Measurements from ENCODE around the gene KIR2DL1. TPM values are rescaled to one million over a fixed set of nuclear protein-coding genes. Genes with fewer than 3 reads are reported as not detected.

Gene KIR2DL1
- total and polyA plus RNA-seq, 9 of the 15 experiments (the other 6 are each of a cell fraction or from before 2014, with no cell fraction given), result not detected

DNA sequence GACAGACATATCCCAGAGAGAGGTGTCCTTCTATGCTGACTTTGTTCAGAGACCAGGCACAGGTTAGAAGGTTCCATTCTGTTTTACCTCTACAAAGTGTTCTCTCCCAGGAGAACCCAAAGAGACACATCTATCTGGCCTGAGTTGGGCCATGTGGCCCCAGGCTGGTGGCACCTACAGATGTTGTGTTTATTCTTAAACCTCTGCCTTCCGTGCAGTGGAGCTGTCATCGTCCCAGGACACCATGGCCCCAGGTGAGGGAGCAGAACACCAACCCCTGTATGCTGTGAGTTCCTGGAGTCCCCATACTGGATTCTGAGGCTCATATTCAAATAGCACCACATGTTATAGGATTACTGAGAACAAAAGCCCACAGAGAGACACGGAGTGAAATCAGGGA, 41.4 kb upstream of the KIR2DL1 start:
- Histone ChIP-seq H2AFZ (ENCODE audit: low read depth, low read length) (no peak overlapping the region), H3K4me2 (ENCODE audit: insufficient read depth, low read length) (no peak overlapping the region), H3K9me3 (replicated peaks; ENCODE audit: control insufficient read depth, insufficient read depth, low read depth, low read length) (no peaks in the 10 kb centered on the region), H3K4me3 (no peak overlapping the region), H3K27ac (ENCODE audit: extremely low read depth, low read depth, low read length) (no peak overlapping the region), H3K36me3 (ENCODE audit: control insufficient read depth, insufficient read depth, low read length) (no peaks in the 10 kb centered on the region), H4K20me1 (replicated peaks; ENCODE audit: control insufficient read depth, insufficient read depth, low read length) (no peaks in the 10 kb centered on the region), H3K4me1 (replicated peaks in 1 of 2; ENCODE audit: control insufficient read depth in 2 of 2, insufficient read depth in 2 of 2, low read length in 2 of 2) (no peaks in the 10 kb centered on the region; a peak in 2 of 5 replicates), H3K79me2 (ENCODE audit: control insufficient read depth, insufficient read depth, low read length) (no peaks in the 10 kb centered on the region), H3K9me1 (ENCODE audit: control insufficient read depth, insufficient read depth, low read length) (no peaks in the 10 kb centered on the region), H3K27me3 (ENCODE audit: control insufficient read depth in 2 of 2, insufficient read depth in 2 of 2, low read length in 2 of 2) (peaks cover 0 to 13% of the 10 kb centered on the region in 2 experiments; a peak in 1 of 5 replicates), H3K9ac (ENCODE audit: insufficient read depth in 1 of 2, low read depth in 2 of 2, low read length in 2 of 2) (no peak overlapping the region)
- no TSS peak for BruUV-seq (replicated peaks)
- CTCF ChIA-PET (ENCODE audit: low intra/inter-chr PET ratio), result no interaction called here
- POLR2A ChIA-PET, result no interaction called here
- ATAC-seq (no peak), FAIRE-seq (no peak), DNase-seq (ENCODE audit: extremely low read depth in 1 of 4, low spot score in 3 of 4) (no peak)
- intact Hi-C loops (cut with micrococcal nuclease), result no loop called here
- TF ChIP-seq SOX6 (IDR thresholded peaks at IDR 0.05) (no peak), POLR2H (tag; IDR thresholded peaks at IDR 0.05; ENCODE audit: low read depth) (no peak), PPARD (CRISPR knock-in tag; IDR thresholded peaks at IDR 0.05) (no peak), PHB (CRISPR knock-in tag; IDR thresholded peaks at IDR 0.05) (no peak), ZNF224 (CRISPR knock-in tag; IDR thresholded peaks at IDR 0.05) (no peak), DMBX1 (CRISPR knock-in tag; IDR thresholded peaks at IDR 0.05; ENCODE audit: borderline replicate concordance) (no peak), ZSCAN29 (IDR thresholded peaks at IDR 0.05) (no peak), ZEB2 (IDR thresholded peaks at IDR 0.05) (no peak), HDAC6 (IDR thresholded peaks at IDR 0.05; ENCODE audit: low read depth, low read length) (no peak), CEBPG (CRISPR knock-in tag; IDR thresholded peaks at IDR 0.05) (no peak), CEBPG (tag; conservative IDR thresholded peaks at IDR 0.05 in 1 of 2, IDR thresholded peaks at IDR 0.05 in 1 of 2) (no peak), BCL6 (CRISPR knock-in tag; IDR thresholded peaks at IDR 0.05) (no peak), SP1 (CRISPR knock-in tag; IDR thresholded peaks at IDR 0.05) (no peak), ZBTB17 (CRISPR knock-in tag; IDR thresholded peaks at IDR 0.05) (no peak), TAL1 (IDR thresholded peaks at IDR 0.05) (no peak), CHCHD3 (CRISPR knock-in tag; IDR thresholded peaks at IDR 0.05) (no peak)
- TF ChIP-seq, protein P1, sequence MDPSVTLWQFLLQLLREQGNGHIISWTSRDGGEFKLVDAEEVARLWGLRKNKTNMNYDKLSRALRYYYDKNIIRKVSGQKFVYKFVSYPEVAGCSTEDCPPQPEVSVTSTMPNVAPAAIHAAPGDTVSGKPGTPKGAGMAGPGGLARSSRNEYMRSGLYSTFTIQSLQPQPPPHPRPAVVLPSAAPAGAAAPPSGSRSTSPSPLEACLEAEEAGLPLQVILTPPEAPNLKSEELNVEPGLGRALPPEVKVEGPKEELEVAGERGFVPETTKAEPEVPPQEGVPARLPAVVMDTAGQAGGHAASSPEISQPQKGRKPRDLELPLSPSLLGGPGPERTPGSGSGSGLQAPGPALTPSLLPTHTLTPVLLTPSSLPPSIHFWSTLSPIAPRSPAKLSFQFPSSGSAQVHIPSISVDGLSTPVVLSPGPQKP (CRISPR knock-in tag; IDR thresholded peaks at IDR 0.05), result no peak
- TF ChIP-seq, protein P2, sequence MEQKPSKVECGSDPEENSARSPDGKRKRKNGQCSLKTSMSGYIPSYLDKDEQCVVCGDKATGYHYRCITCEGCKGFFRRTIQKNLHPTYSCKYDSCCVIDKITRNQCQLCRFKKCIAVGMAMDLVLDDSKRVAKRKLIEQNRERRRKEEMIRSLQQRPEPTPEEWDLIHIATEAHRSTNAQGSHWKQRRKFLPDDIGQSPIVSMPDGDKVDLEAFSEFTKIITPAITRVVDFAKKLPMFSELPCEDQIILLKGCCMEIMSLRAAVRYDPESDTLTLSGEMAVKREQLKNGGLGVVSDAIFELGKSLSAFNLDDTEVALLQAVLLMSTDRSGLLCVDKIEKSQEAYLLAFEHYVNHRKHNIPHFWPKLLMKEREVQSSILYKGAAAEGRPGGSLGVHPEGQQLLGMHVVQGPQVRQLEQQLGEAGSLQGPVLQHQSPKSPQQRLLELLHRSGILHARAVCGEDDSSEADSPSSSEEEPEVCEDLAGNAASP (IDR thresholded peaks at IDR 0.05), result no peak
- TF ChIP-seq, protein P3, sequence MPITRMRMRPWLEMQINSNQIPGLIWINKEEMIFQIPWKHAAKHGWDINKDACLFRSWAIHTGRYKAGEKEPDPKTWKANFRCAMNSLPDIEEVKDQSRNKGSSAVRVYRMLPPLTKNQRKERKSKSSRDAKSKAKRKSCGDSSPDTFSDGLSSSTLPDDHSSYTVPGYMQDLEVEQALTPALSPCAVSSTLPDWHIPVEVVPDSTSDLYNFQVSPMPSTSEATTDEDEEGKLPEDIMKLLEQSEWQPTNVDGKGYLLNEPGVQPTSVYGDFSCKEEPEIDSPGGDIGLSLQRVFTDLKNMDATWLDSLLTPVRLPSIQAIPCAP (CRISPR knock-in tag; IDR thresholded peaks at IDR 0.05; ENCODE audit: borderline replicate concordance), result no peak
- in situ Hi-C loops (cut with MboI), result no loop called here
- 0% methylated on average over 3 of the region's 3 CpGs for WGBS (ENCODE audit: insufficient coverage, low coverage, missing lambda C conversion rate)

Data from K562 (cell line).